Gastrocnemius medialis (tissue), 4 donors: ENCODE measurements around the gene CCNT2. TPM values are rescaled to one million over a fixed set of nuclear protein-coding genes. Genes with fewer than 3 reads are reported as not detected.
"Not testable (repeated sequence)": the region's sequence is repeated elsewhere in the genome, so short reads cannot be mapped to it uniquely, and the experiment has no call there.

ENCODE experiments used
- ATAC-seq, 2 donors: fragments of 150-250 bp; one replicate each; pipeline ENCODE4 v1.9.1; 2016
- DNase-seq, 2 donors: peaks; one replicate each; pipeline ENCODE4 v3.0.0-alpha.2; 2019
- H3K27ac ChIP-seq, 4 donors: fragments of 200-600 bp; sonication (generic); 1 replicate in 1 of 4; 2 replicates in 3 of 4; pipeline ENCODE4 v1.5.1; 2016 to 2018; ENCODE audit warnings: mild to moderate bottlenecking in 2 of 4, moderate library complexity in 1 of 4
- H3K27me3 ChIP-seq, 3 donors: fragments of 200-600 bp; sonication (generic) in 2 of 3; 1 replicate in 1 of 3; 2 replicates in 2 of 3; pipeline versions ENCODE4 v1.5.1 to v1.6.0; 2016 to 2019; ENCODE audit warnings: mild to moderate bottlenecking in 1 of 3, moderate library complexity in 1 of 3
- H3K36me3 ChIP-seq, 2 donors: fragments of 200-600 bp; sonication (generic) in 1 of 2; one replicate each; pipeline ENCODE4 v1.5.1; 2017 to 2018
- H3K4me1 ChIP-seq, 2 donors: fragments of 200-600 bp; sonication (generic) in 1 of 2; one replicate each; pipeline ENCODE4 v1.5.1; 2016 to 2017; ENCODE audit warnings: mild to moderate bottlenecking in 2 of 2
- H3K4me3 ChIP-seq, 4 donors: fragments of 200-600 bp; sonication (generic) in 3 of 4; 1 replicate in 1 of 4; 2 replicates in 3 of 4; pipeline ENCODE4 v1.5.1; 2016 to 2019; ENCODE audit warnings: mild to moderate bottlenecking in 2 of 4
- H3K9me3 ChIP-seq, 3 donors: fragments of 200-600 bp; sonication (generic) in 2 of 3; 1 replicate in 1 of 3; 2 replicates in 2 of 3; pipeline ENCODE4 v1.5.1; 2016 to 2019
- POLR2A ChIP-seq, 2 donors: fragments of 450-650 bp; IDR thresholded peaks; one replicate each; pipeline ENCODE4 v1.6.1; 2017; ENCODE audit warnings: antibody characterized with exemption in 2 of 2, mild to moderate bottlenecking in 2 of 2, moderate library complexity in 2 of 2
- in situ Hi-C, 4 donors: fragments of 200-750 bp; cut with MboI; loops; one replicate each; pipeline versions ENCODE4 v1.15.0 to v1.8.0; 2017; ENCODE audit warnings: low sequenced_read_pairs in 4 of 4
- intact Hi-C: fragments of 100-400 bp; cut with DNase I; formaldehyde crosslinking; loops from one replicate; pipeline ENCODE4 v1.15.1; 2023; ENCODE audit warnings: low total_unique reads
- total RNA-seq, 4 donors: library from RNA; depleted of rRNA; stranded (reverse); fragments of >200 nt; gene quantifications; one replicate each; pipeline versions ENCODE4 v1.1.0 to v1.2.3, GENCODE V29; 2016
- TF ChIP-seq, protein P1 (sequence below), 5 experiments: fragments of 450-650 bp in 3 of 5; fragments of 200-600 bp in 2 of 5; sonication (generic) in 2 of 5; IDR thresholded peaks in 4 of 5; conservative IDR thresholded peaks in 1 of 5; 1 replicate in 4 of 5; 2 replicates in 1 of 5; pipeline ENCODE4 v1.5.1; 2016 to 2019; ENCODE audit warnings: antibody characterized with exemption in 5 of 5, mild to moderate bottlenecking in 3 of 5, moderate library complexity in 3 of 5

CCNT2 gene
- total RNA-seq, 4 donors from 2014 or later, result 11.6 to 28.4 (median 18.6) TPM

DNA sequence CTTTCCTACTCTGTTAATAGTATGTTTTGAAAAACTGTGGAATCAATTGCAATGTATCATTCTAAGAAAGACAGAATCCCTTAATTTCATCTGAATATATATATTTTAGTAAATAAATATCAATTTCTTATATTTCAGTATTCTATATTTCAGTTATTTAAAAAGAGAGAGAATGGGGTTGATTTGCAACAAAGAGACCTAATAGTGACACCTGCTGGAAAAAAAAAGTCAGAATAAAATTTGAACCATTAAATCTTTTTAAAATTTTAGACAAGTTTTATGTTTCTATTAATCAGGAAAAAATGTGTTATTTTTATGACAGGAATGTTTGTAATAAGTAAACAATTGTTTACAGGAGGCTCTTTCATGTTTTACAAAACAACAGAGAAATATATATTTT is 20.7 kb upstream of the CCNT2 start:
- no peak for ATAC-seq
- intact Hi-C loops, result no loop called here

DNA sequence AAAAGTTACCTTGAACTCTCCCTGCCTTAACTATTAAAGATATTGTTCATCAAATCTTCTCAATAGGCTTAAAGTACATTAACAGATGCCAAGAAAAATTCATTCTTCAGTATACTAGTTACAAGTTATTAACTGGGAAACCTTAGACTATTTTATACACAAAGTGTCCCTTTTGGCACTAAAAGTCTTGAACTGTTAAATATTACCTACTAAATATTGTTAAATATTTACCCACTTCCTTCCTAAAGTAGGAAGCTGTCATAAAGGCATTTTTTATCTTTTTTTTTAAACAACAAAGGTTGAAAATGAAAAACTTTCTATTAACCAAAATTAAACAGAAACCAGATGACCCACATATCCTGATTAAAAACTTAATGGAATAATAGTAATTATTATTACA is 19.4 kb upstream of the CCNT2 start:
- Histone ChIP-seq H3K27ac (no peak overlapping the region), H3K36me3 (no peaks in the 10 kb centered on the region), H3K4me3 (no peak overlapping the region), H3K9me3 (no peaks in the 10 kb centered on the region), H3K4me1 (no peaks in the 10 kb centered on the region), H3K27me3 (no peaks in the 10 kb centered on the region)
- intact Hi-C loops, result no loop called here
- in situ Hi-C loops, result loop anchor here in 2 of 4 donors (25.0 kb wide), 1 partner anchor 437 kb away; no protein-coding TSS in a partner anchor
- no peak for ATAC-seq
- no peak for DNase-seq
- no peak for TF ChIP-seq POLR2A (IDR thresholded peaks at IDR 0.05)
- TF ChIP-seq, protein P1, sequence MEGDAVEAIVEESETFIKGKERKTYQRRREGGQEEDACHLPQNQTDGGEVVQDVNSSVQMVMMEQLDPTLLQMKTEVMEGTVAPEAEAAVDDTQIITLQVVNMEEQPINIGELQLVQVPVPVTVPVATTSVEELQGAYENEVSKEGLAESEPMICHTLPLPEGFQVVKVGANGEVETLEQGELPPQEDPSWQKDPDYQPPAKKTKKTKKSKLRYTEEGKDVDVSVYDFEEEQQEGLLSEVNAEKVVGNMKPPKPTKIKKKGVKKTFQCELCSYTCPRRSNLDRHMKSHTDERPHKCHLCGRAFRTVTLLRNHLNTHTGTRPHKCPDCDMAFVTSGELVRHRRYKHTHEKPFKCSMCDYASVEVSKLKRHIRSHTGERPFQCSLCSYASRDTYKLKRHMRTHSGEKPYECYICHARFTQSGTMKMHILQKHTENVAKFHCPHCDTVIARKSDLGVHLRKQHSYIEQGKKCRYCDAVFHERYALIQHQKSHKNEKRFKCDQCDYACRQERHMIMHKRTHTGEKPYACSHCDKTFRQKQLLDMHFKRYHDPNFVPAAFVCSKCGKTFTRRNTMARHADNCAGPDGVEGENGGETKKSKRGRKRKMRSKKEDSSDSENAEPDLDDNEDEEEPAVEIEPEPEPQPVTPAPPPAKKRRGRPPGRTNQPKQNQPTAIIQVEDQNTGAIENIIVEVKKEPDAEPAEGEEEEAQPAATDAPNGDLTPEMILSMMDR (IDR thresholded peaks at IDR 0.05 in 4 of 5, conservative IDR thresholded peaks at IDR 0.05 in 1 of 5), result no peak

More for the DNA sequence above, 20.7 kb upstream of the CCNT2 start:
- Histone ChIP-seq H3K27ac (no peak overlapping the region), H3K4me1 (no peaks in the 10 kb centered on the region), H3K4me3 (no peak overlapping the region), H3K36me3 (no peaks in the 10 kb centered on the region), H3K27me3 (no peaks in the 10 kb centered on the region), H3K9me3 (no peaks in the 10 kb centered on the region)
- no peak for DNase-seq
- no peak for TF ChIP-seq POLR2A (IDR thresholded peaks at IDR 0.05)
- TF ChIP-seq, protein P1 (IDR thresholded peaks at IDR 0.05 in 4 of 5, conservative IDR thresholded peaks at IDR 0.05 in 1 of 5), result peak in 2 of 5 experiments; percentile 27 to 29
- in situ Hi-C loops, result loop anchor here in 2 of 4 donors (25.0 kb wide), 1 partner anchor 436 kb away; no protein-coding TSS in a partner anchor

DNA sequence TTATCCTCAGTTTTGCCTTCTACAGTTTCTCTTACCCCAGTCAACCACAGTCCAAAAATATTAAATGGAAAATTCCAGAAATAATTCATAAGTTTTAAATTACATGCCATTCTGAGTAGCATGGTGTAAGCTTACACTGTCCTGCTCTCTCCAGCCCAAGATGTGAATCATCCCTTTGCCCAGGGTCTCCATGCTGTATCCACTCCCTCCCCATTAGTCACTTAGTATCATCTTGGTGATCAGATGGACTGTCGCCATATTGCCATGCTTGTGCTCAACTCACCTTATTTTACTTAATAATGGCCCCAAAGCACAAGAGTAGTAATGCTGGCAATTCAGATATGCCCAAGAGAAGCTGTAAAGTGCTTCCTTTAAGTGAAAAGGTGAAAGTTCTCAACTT is 18.5 kb upstream of the CCNT2 start:
- intact Hi-C loops (no loop called here), in situ Hi-C loops (loop anchor here in 1 of 4 donors (25.0 kb wide), 1 partner anchor 788 kb away; no protein-coding TSS in a partner anchor)
- DNase-seq (no peak), ATAC-seq (no peak)
- no peak overlapping the region for H3K27ac ChIP-seq
- no peaks in the 10 kb centered on the region for H3K4me1 ChIP-seq
- TF ChIP-seq, protein P1 (IDR thresholded peaks at IDR 0.05 in 4 of 5, conservative IDR thresholded peaks at IDR 0.05 in 1 of 5), result no peak
- TF ChIP-seq POLR2A (IDR thresholded peaks at IDR 0.05), result no peak
- H3K9me3 ChIP-seq, result no peaks in the 10 kb centered on the region
- no peaks in the 10 kb centered on the region for H3K27me3 ChIP-seq
- H3K4me3 ChIP-seq, result no peak overlapping the region
- H3K36me3 ChIP-seq, result no peaks in the 10 kb centered on the region

DNA sequence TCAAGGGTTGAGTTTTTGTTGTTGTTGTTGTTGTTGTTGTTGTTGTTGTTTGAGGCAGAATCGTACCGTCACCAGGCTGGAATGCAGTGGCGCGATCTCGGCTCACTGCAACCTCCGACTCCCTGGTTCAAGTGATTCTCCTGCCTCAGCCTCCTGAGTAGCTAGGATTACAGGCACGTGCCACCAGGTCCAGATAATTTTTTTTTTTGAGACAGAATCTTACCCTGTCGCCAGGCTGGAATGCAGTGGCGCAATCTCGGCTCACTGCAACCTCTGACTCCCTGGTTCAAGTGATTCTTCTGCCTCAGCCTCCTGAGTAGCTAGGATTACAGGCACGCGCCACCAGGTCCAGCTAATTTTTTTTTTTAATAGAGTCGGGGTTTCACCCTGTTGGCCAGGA is 14.9 kb upstream of the CCNT2 start:
- H3K4me3 ChIP-seq, H3K36me3 ChIP-seq, H3K9me3 ChIP-seq, H3K4me1 ChIP-seq, intact Hi-C loops, H3K27ac ChIP-seq, DNase-seq, H3K27me3 ChIP-seq, ATAC-seq: not testable (repeated sequence)
- in situ Hi-C loops, result loop anchor here in 1 of 4 donors (25.0 kb wide), 1 partner anchor 791 kb away; no protein-coding TSS in a partner anchor

DNA sequence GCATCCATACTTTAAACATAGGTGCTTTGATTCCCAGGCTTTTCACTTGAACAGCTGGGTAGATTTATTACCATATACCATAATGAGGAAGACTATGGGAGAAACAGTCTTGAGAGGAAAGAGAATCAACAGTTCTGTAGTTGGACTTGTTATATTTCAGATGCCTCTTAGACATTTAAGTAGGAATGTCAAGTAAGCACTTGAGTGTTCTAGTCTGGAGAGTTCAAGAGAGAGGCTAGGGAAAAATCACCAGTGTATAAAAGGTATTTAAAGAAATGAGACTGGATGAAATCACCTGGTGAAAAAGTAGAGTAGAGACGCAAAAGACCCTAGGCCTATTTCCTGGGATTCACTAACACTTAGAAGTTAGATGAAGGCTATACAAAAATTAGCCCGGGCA is 13.5 kb upstream of the CCNT2 start:
- H3K27ac ChIP-seq, result no peak overlapping the region
- DNase-seq (no peak), ATAC-seq (no peak)
- H3K9me3 ChIP-seq, result no peaks in the 10 kb centered on the region
- H3K4me3 ChIP-seq, result no peak overlapping the region
- no peaks in the 10 kb centered on the region for H3K4me1 ChIP-seq
- H3K36me3 ChIP-seq, result no peaks in the 10 kb centered on the region
- intact Hi-C loops, result no loop called here
- H3K27me3 ChIP-seq, result no peaks in the 10 kb centered on the region
- in situ Hi-C loops, result loop anchor here in 1 of 4 donors (25.0 kb wide), 1 partner anchor 793 kb away; no protein-coding TSS in a partner anchor
- no peak for TF ChIP-seq POLR2A (IDR thresholded peaks at IDR 0.05)
- TF ChIP-seq, protein P1 (IDR thresholded peaks at IDR 0.05 in 4 of 5, conservative IDR thresholded peaks at IDR 0.05 in 1 of 5), result no peak
